H1 (cell line): ENCODE data around the gene CST11. TPM values are rescaled to one million over a fixed set of nuclear protein-coding genes. Genes with fewer than 3 reads are reported as not detected.

Experiments used
- CTCF ChIA-PET: fragments of 300-600 bp; sonication (Branson Sonifier 250); formaldehyde crosslinking; loops from one replicate; lab custom pipeline; 2021; ENCODE audit not compliant: partially characterized antibody; lab: Charles Lee
- POLR2A ChIA-PET: fragments of 300-600 bp; sonication (Branson Sonifier 250); formaldehyde crosslinking; loops from one replicate; lab custom pipeline; 2021; ENCODE audit warnings: inconsistent platforms; ENCODE audit not compliant: partially characterized antibody; lab: Charles Lee
- DNase-seq, 2 experiments: peaks; one replicate each; pipeline versions ENCODE4 v3.0.0 to v3.0.0-alpha.2; 2010 to 2022; ENCODE audit warnings: low spot score in 2 of 2, low read depth in 1 of 2, mixed read lengths in 1 of 2
- FAIRE-seq: peaks from 2 replicates; lab custom pipeline; 2011; peaks lifted over from hg19 to GRCh38; lab: Jason Lieb, UNC
- H2AFZ ChIP-seq: 2 replicates; pipeline ENCODE4 v1.8.1; 2012; ENCODE audit warnings: low read length, inconsistent platforms
- H2AK5ac ChIP-seq: 2 replicates; pipeline ENCODE4 v1.6.1; 2013; ENCODE audit warnings: low read depth, low read length
- H2BK120ac ChIP-seq: replicated peaks from 2 replicates; pipeline ENCODE3; 2013; ENCODE audit warnings: low read depth, low read length, inconsistent platforms
- H2BK12ac ChIP-seq: 2 replicates; pipeline ENCODE4 v1.6.1; 2013; ENCODE audit warnings: low read depth, low read length
- H2BK15ac ChIP-seq: 2 replicates; pipeline ENCODE4 v1.6.1; 2013; ENCODE audit warnings: low read length
- H2BK20ac ChIP-seq: 2 replicates; pipeline ENCODE4 v1.6.1; 2013; ENCODE audit warnings: low read length
- H2BK5ac ChIP-seq: 2 replicates; pipeline ENCODE4 v1.6.1; 2013; ENCODE audit warnings: low read depth, low read length
- H3K14ac ChIP-seq: 2 replicates; pipeline ENCODE4 v1.6.1; 2013; ENCODE audit warnings: inconsistent platforms; ENCODE audit not compliant: insufficient read length
- H3K18ac ChIP-seq: 2 replicates; pipeline ENCODE4 v1.6.1; 2013; ENCODE audit warnings: low read length; ENCODE audit errors: extremely low read depth
- H3K23ac ChIP-seq: 2 replicates; pipeline ENCODE4 v1.6.1; 2013; ENCODE audit warnings: inconsistent platforms; ENCODE audit not compliant: insufficient read length
- H3K23me2 ChIP-seq: 2 replicates; pipeline ENCODE4 v1.6.1; 2013; ENCODE audit warnings: low read depth, low read length
- H3K27ac ChIP-seq: 2 replicates; pipeline ENCODE4 v1.6.1; 2011; ENCODE audit warnings: low read depth, low read length, inconsistent platforms
- H3K27me3 ChIP-seq, 4 experiments: replicated peaks in 1 of 4; 1 replicate in 1 of 4; 2 replicates in 3 of 4; pipeline versions ENCODE4 v1.6.1 to v1.8.1; 2011 to 2013; ENCODE audit warnings: low read length in 3 of 4, mild to moderate bottlenecking in 3 of 4, inconsistent platforms in 2 of 4, mixed read lengths in 2 of 4, moderate library complexity in 1 of 4; ENCODE audit not compliant: control insufficient read depth in 3 of 4, insufficient read depth in 3 of 4; ENCODE audit errors: extremely low read depth in 1 of 4
- H3K36me3 ChIP-seq, 4 experiments: 2 replicates each; pipeline versions ENCODE4 v1.6.1 to v1.8.1; 2011 to 2013; ENCODE audit warnings: mild to moderate bottlenecking in 4 of 4, low read length in 3 of 4, moderate library complexity in 2 of 4, control low read depth in 1 of 4, inconsistent platforms in 1 of 4; ENCODE audit not compliant: insufficient read depth in 4 of 4, control insufficient read depth in 2 of 4
- H3K4ac ChIP-seq: replicated peaks from 2 replicates; pipeline ENCODE3; 2013; ENCODE audit warnings: low read length, low read depth, mixed read lengths, inconsistent platforms; ENCODE audit not compliant: insufficient read length
- H3K4me1 ChIP-seq, 4 experiments: replicated peaks in 1 of 4; 1 replicate in 1 of 4; 2 replicates in 3 of 4; pipeline versions ENCODE4 v1.6.1 to v1.8.1; 2011 to 2013; ENCODE audit warnings: low read length in 3 of 4, inconsistent platforms in 2 of 4, mixed read lengths in 1 of 4; ENCODE audit not compliant: insufficient read depth in 4 of 4, control insufficient read depth in 3 of 4
- H3K4me2 ChIP-seq, 2 experiments: 2 replicates each; pipeline versions ENCODE4 v1.6.1 to v1.8.1; 2011 to 2013; ENCODE audit warnings: low read depth in 2 of 2, low read length in 2 of 2, control low read depth in 1 of 2, inconsistent platforms in 1 of 2, mild to moderate bottlenecking in 1 of 2; ENCODE audit not compliant: insufficient read depth in 1 of 2
- H3K4me3 ChIP-seq, 4 experiments: fragments of 200-600, 300-600 bp in 1 of 4; sonication (generic), shearing (Covaris generic), sonication (Bioruptor Twin) in 1 of 4; 2 replicates each; pipeline versions ENCODE4 v1.5.1 to v1.8.1; 2011 to 2016; ENCODE audit warnings: low read length in 4 of 4, low read depth in 3 of 4, control low read depth in 2 of 4, inconsistent platforms in 2 of 4, mild to moderate bottlenecking in 2 of 4, mixed read lengths in 1 of 4, moderate library complexity in 1 of 4; ENCODE audit not compliant: insufficient read depth in 2 of 4; ENCODE audit errors: extremely low read depth in 1 of 4
- H3K56ac ChIP-seq: replicated peaks from 2 replicates; pipeline ENCODE3; 2013; ENCODE audit warnings: low read depth, mild to moderate bottlenecking, mixed read lengths, low read length, inconsistent platforms; ENCODE audit not compliant: insufficient read length
- H3K79me1 ChIP-seq: 2 replicates; pipeline ENCODE4 v1.6.1; 2013; ENCODE audit warnings: low read depth, low read length, control low read depth
- H3K79me2 ChIP-seq, 2 experiments: 2 replicates each; pipeline versions ENCODE4 v1.6.1 to v1.8.1; 2012 to 2013; ENCODE audit warnings: low read length in 2 of 2, mild to moderate bottlenecking in 2 of 2, inconsistent platforms in 1 of 2; ENCODE audit not compliant: insufficient read depth in 2 of 2, control insufficient read depth in 1 of 2
- H3K9ac ChIP-seq, 4 experiments: replicated peaks in 1 of 4; 1 replicate in 1 of 4; 2 replicates in 3 of 4; pipeline versions ENCODE4 v1.6.1 to v1.8.1; 2011 to 2013; ENCODE audit warnings: low read depth in 3 of 4, low read length in 3 of 4, control low read depth in 2 of 4, mild to moderate bottlenecking in 2 of 4, moderate library complexity in 2 of 4, inconsistent platforms in 1 of 4; ENCODE audit errors: extremely low read depth in 1 of 4
- H3K9me3 ChIP-seq, 2 experiments: 2 replicates each; pipeline versions ENCODE4 v1.6.1 to v1.8.1; 2012 to 2013; ENCODE audit warnings: mild to moderate bottlenecking in 2 of 2, moderate library complexity in 2 of 2, control low read depth in 1 of 2, inconsistent platforms in 1 of 2, low read depth in 1 of 2, low read length in 1 of 2, mixed read lengths in 1 of 2; ENCODE audit not compliant: insufficient read depth in 2 of 2
- H4K20me1 ChIP-seq, 2 experiments: replicated peaks in 1 of 2; 2 replicates each; pipeline versions ENCODE3 to v1.8.1; 2011 to 2013; ENCODE audit warnings: inconsistent platforms in 2 of 2, low read length in 2 of 2, mild to moderate bottlenecking in 1 of 2; ENCODE audit not compliant: insufficient read depth in 2 of 2, control insufficient read depth in 1 of 2
- H4K5ac ChIP-seq: 2 replicates; pipeline ENCODE4 v1.6.1; 2013; ENCODE audit warnings: low read length, low read depth, mixed read lengths, inconsistent platforms; ENCODE audit not compliant: insufficient read length
- H4K8ac ChIP-seq: 2 replicates; pipeline ENCODE4 v1.8.0; 2013; ENCODE audit warnings: mild to moderate bottlenecking, moderate library complexity, low read length, inconsistent platforms; ENCODE audit not compliant: insufficient read depth; ENCODE audit errors: extremely low read depth
- H4K91ac ChIP-seq: replicated peaks from 2 replicates; pipeline ENCODE3; 2013; ENCODE audit warnings: low read length, mixed read lengths, inconsistent platforms; ENCODE audit not compliant: insufficient read length
- KDM5A ChIP-seq: fragments of 200-600 bp; IDR thresholded peaks from 2 replicates; pipeline ENCODE4 v1.7.1; 2012; ENCODE audit warnings: mild to moderate bottlenecking, low read length, inconsistent platforms, mixed read lengths
- MAFK ChIP-seq: IDR thresholded peaks from 2 replicates; pipeline ENCODE4 v1.6.1; 2012; ENCODE audit warnings: low read depth, mild to moderate bottlenecking, improper control_type of control experiment, low read length
- SIX5 ChIP-seq: IDR thresholded peaks from 2 replicates; pipeline ENCODE4 v1.6.1; 2011; ENCODE audit warnings: mild to moderate bottlenecking, low read depth, low read length
- WGBS, 2 experiments: shearing (Covaris generic) in 1 of 2; methylation state at CpG; one replicate each; pipeline versions ENCODE4 v1.1.6 to v1.1.7; 2013 to 2015; ENCODE audit warnings: low lambda C conversion rate in 2 of 2, mixed read lengths in 2 of 2, inconsistent platforms in 1 of 2, low coverage in 1 of 2, missing lambda C conversion rate in 1 of 2; ENCODE audit not compliant: insufficient replicate concordance in 2 of 2, insufficient coverage in 1 of 2, insufficient read length in 1 of 2; ENCODE audit errors: extremely low coverage in 1 of 2, missing lambda C conversion rate in 1 of 2; 5-methylcytosine and 5-hydroxymethylcytosine counted together
- polyA plus RNA-seq, 7 experiments: library from polyadenylated mRNA; depleted of rRNA in 3 of 7; stranded (reverse) in 5 of 7; unstranded in 2 of 7; fragments of >200 nt in 5 of 7; fragments of 200-250 nt in 2 of 7; gene quantifications; 1 replicate in 5 of 7; 2 replicates in 1 of 7; 4 replicates in 1 of 7; pipeline versions ENCODE4 v1.2.1 to v1.2.3, GENCODE V29; 2011 to 2013; ENCODE audit warnings: missing spikeins in 2 of 7, mixed read lengths in 2 of 7
- total RNA-seq: library from RNA; stranded (reverse); fragmentation: NEBNext Ultra II Directional; extraction: Animal tissue kit (Norgen Biotek cat#: 25700); gene quantifications from 2 replicates; pipeline ENCODE4 v1.2.1, GENCODE V29; 2021

The CST11 gene
- total and polyA plus RNA-seq, 2 of the 8 experiments (the other 6 are each of a cell fraction or from before 2014, with no cell fraction given) = 2.0 TPM; not detected in 1

DNA sequence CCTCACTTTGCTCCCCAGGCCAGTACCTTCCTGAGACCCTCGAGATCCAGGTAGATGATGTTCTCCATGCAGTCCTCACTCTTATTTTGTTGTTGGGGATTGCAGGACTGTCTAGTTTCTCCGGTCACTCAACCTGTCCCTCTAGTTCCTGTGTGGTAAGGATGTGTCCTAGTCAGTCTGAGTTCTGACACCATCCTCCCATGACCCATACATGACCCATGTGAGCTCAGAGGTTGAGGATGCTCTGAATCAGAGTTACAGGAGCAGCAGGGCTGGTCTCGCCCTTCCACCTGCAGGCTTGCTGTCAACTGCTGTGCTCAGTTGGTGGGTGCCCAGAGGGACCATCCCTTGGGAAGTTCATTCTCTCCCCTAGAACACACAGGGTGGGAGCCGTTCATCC, 26.4 kb upstream of the CST11 start:
- Histone ChIP-seq H2AFZ (no peak overlapping the region), H3K36me3 (no peaks in the 10 kb centered on the region; a peak in 1 of 8 replicates), H2BK120ac (no peak overlapping the region), H2BK15ac (peak overlapping the region; percentile 83; the same call in 1 of the 2 replicates), H2BK20ac (peak overlapping the region; percentile 57; the same call in 1 of the 2 replicates), H3K18ac (no peak overlapping the region), H2BK5ac (peak overlapping the region; percentile 75; the same call in 1 of the 2 replicates), H3K23ac (no peak overlapping the region), H2BK12ac (peak overlapping the region; percentile 80; the same call in 1 of the 2 replicates), H3K14ac (no peak overlapping the region), H3K9ac (no peak overlapping the region), H3K27me3 (peaks cover 0 to 8% (median 3%) of the 10 kb centered on the region in 4 experiments; a peak in 1 of 7 replicates), H3K9me3 (peaks cover 2 to 5% of the 10 kb centered on the region in 2 experiments; a peak in 2 of 4 replicates), H3K4me1 (peaks cover 0 to 9% (median 4%) of the 10 kb centered on the region in 4 experiments; a peak in 3 of 7 replicates), H4K91ac (no peak overlapping the region), H3K56ac (no peak overlapping the region), H4K8ac (no peak overlapping the region), H3K79me1 (no peaks in the 10 kb centered on the region), H4K5ac (no peak overlapping the region), H3K23me2 (peaks cover 7% of the 10 kb centered on the region), H4K20me1 (peaks cover 0 to 2% of the 10 kb centered on the region in 2 experiments), H3K4ac (no peak overlapping the region), H3K4me2 (no peak overlapping the region), H3K4me3 (no peak overlapping the region), H2AK5ac (peak overlapping the region; percentile 26; the same call in 1 of the 2 replicates), H3K27ac (no peak overlapping the region), H3K79me2 (no peaks in the 10 kb centered on the region)
- DNase-seq = no peak
- WGBS, 2 experiments = 87% methylated on average over 4 of the region's 4 CpGs; no CpG with 5 or more reads in 1 of the 2 experiments
- FAIRE-seq = no peak
- CTCF ChIA-PET = no interaction called here
- TF ChIP-seq MAFK = no peak
- no peak for TF ChIP-seq SIX5
- TF ChIP-seq KDM5A = no peak
- POLR2A ChIA-PET = no interaction called here
